K562 (cell line): ENCODE results near the gene LRMDA. TPM values are rescaled to one million over a fixed set of nuclear protein-coding genes. Genes with fewer than 3 reads are reported as not detected.
"Not testable (repeated sequence)": the region's sequence is repeated elsewhere in the genome, so short reads cannot be mapped to it uniquely, and the experiment has no call there.

Source experiments
- ATAC-seq: fragments of 200-7000 bp; cut with Tn5 transposase; 3 replicates; pipeline ENCODE4 v1.9.1; 2020; ENCODE audit warnings: moderate library complexity
- BruUV-seq: library from RNA; stranded (reverse); fragments of 400-500 nt; replicated peaks from 2 replicates; lab custom pipeline; 2021; lab: Mats Ljungman, UMichigan
- CTCF ChIA-PET: fragments of 300-600 bp; formaldehyde crosslinking; extraction: SDS; loops from one replicate; lab custom pipeline; 2021; ENCODE audit warnings: low intra/inter-chr PET ratio; lab: Yijun Ruan, JAX
- POLR2A ChIA-PET: fragments of 300-600, 350-650 bp; sonication (Branson Sonifier 250); formaldehyde crosslinking; extraction: SDS; loops from one replicate; lab custom pipeline; 2021; ENCODE audit warnings: antibody characterized with exemption, inconsistent platforms; lab: Yijun Ruan, JAX
- DNase-seq, 4 experiments: peaks; one replicate each; pipeline versions ENCODE4 v3.0.0 to v3.0.0-alpha.2; 2011 to 2018; ENCODE audit warnings: low spot score in 3 of 4, mixed read lengths in 3 of 4; ENCODE audit errors: extremely low read depth in 1 of 4
- FAIRE-seq: peaks from 2 replicates; lab custom pipeline; 2011; peaks lifted over from hg19 to GRCh38; lab: Jason Lieb, UNC
- H2AFZ ChIP-seq: 2 replicates; pipeline ENCODE4 v1.6.0; 2011; ENCODE audit warnings: low read depth, low read length, control low read depth, inconsistent platforms
- H3K27ac ChIP-seq: fragments of 200-600 bp; 3 replicates; pipeline ENCODE4 v1.8.0; 2011; ENCODE audit warnings: low read depth, mild to moderate bottlenecking, control low read depth, inconsistent platforms, low read length, moderate library complexity, mixed read lengths; ENCODE audit errors: extremely low read depth
- H3K27me3 ChIP-seq, 2 experiments: fragments of 300-600 bp in 1 of 2; 2 replicates in 1 of 2; 3 replicates in 1 of 2; pipeline versions ENCODE4 v1.6.0 to v1.8.0; 2011; ENCODE audit warnings: inconsistent platforms in 2 of 2, low read length in 2 of 2, mild to moderate bottlenecking in 1 of 2, mixed read lengths in 1 of 2, moderate library complexity in 1 of 2; ENCODE audit not compliant: control insufficient read depth in 2 of 2, insufficient read depth in 2 of 2
- H3K36me3 ChIP-seq: fragments of 300-600 bp; 3 replicates; pipeline ENCODE4 v1.8.0; 2011; ENCODE audit warnings: mild to moderate bottlenecking, low read length, inconsistent platforms; ENCODE audit not compliant: control insufficient read depth, insufficient read depth
- H3K4me1 ChIP-seq, 2 experiments: fragments of 200-600 bp in 1 of 2; replicated peaks in 1 of 2; 2 replicates in 1 of 2; 3 replicates in 1 of 2; pipeline versions ENCODE4 v1.5.1 to v1.8.0; 2011; ENCODE audit warnings: inconsistent platforms in 2 of 2, low read length in 2 of 2, mild to moderate bottlenecking in 1 of 2, mixed read lengths in 1 of 2, moderate library complexity in 1 of 2; ENCODE audit not compliant: control insufficient read depth in 2 of 2, insufficient read depth in 2 of 2
- H3K4me2 ChIP-seq: 2 replicates; pipeline ENCODE4 v1.6.1; 2011; ENCODE audit warnings: low read length, control low read depth, inconsistent platforms, mixed read lengths; ENCODE audit not compliant: insufficient read depth
- H3K4me3 ChIP-seq: fragments of 200-600 bp; sonication (generic), shearing (Covaris generic); 2 replicates; pipeline ENCODE4 v1.5.1; 2016; ENCODE audit warnings: control low read depth, inconsistent platforms
- H3K79me2 ChIP-seq: fragments of 200-600 bp; 3 replicates; pipeline ENCODE4 v1.8.0; 2011; ENCODE audit warnings: low read length, inconsistent platforms; ENCODE audit not compliant: control insufficient read depth, insufficient read depth
- H3K9ac ChIP-seq, 2 experiments: 2 replicates each; pipeline versions ENCODE4 v1.6.0 to v1.6.1; 2011; ENCODE audit warnings: low read depth in 2 of 2, low read length in 2 of 2, control low read depth in 1 of 2, inconsistent platforms in 1 of 2, mild to moderate bottlenecking in 1 of 2, mixed read lengths in 1 of 2; ENCODE audit not compliant: insufficient read depth in 1 of 2
- H3K9me1 ChIP-seq: one replicate; pipeline ENCODE4 v1.6.0; 2011; ENCODE audit warnings: inconsistent platforms, mild to moderate bottlenecking, low read length, moderate library complexity; ENCODE audit not compliant: control insufficient read depth, insufficient read depth
- H3K9me3 ChIP-seq: replicated peaks from 2 replicates; pipeline ENCODE4 v1.5.1; 2011; ENCODE audit warnings: low read depth, low read length, inconsistent platforms; ENCODE audit not compliant: control insufficient read depth, insufficient read depth
- H4K20me1 ChIP-seq: replicated peaks from 2 replicates; pipeline ENCODE4 v1.6.1; 2011; ENCODE audit warnings: low read length, inconsistent platforms, mixed read lengths; ENCODE audit not compliant: control insufficient read depth, insufficient read depth
- C11orf30 ChIP-seq: fragments of 450-650 bp; IDR thresholded peaks from 2 replicates; pipeline ENCODE4 v1.6.1; 2016; ENCODE audit warnings: low read depth, mild to moderate bottlenecking
- ELF1 ChIP-seq: fragments of 200-800 bp; sonication (Bioruptor generic); IDR thresholded peaks from 2 replicates; pipeline ENCODE4 v1.6.1; 2016; ENCODE audit warnings: missing genetic modification characterization, missing compliant biosample characterization
- MAFF ChIP-seq: IDR thresholded peaks from 2 replicates; pipeline ENCODE4 v1.6.1; 2012; ENCODE audit warnings: low read length, improper control_type of control experiment
- MAFG ChIP-seq: fragments of 450-650 bp; conservative IDR thresholded peaks from 2 replicates; pipeline ENCODE4 v1.6.1; 2016; ENCODE audit warnings: missing genetic modification characterization, missing compliant biosample characterization
- MAFK ChIP-seq: IDR thresholded peaks from 2 replicates; pipeline ENCODE4 v1.6.1; 2011; ENCODE audit warnings: low read length, improper control_type of control experiment
- NCOA2 ChIP-seq, 2 experiments: fragments of 450-650 bp; IDR thresholded peaks; 2 replicates each; pipeline ENCODE4 v1.6.1; 2018; ENCODE audit warnings: mild to moderate bottlenecking in 2 of 2, moderate library complexity in 1 of 2; ENCODE audit not compliant: partially characterized antibody in 2 of 2
- SMARCC2 ChIP-seq: fragments of 450-650 bp; IDR thresholded peaks from 2 replicates; pipeline ENCODE4 v1.6.1; 2017; ENCODE audit warnings: antibody characterized with exemption, moderate library complexity, mild to moderate bottlenecking, low read depth
- TEAD2 ChIP-seq: fragments of 450-650 bp; IDR thresholded peaks from 2 replicates; pipeline ENCODE4 v1.6.1; 2016; ENCODE audit warnings: missing genetic modification characterization, control low read depth, missing compliant biosample characterization
- ZNF316 ChIP-seq: fragments of 450-650 bp; IDR thresholded peaks from 2 replicates; pipeline ENCODE4 v1.6.1; 2016
- WGBS: fragments of 100-300 bp; shearing (Covaris generic); methylation state at CpG from one replicate; pipeline ENCODE4 v1.1.6; 2016; ENCODE audit warnings: low coverage, mixed read lengths; ENCODE audit not compliant: insufficient coverage; ENCODE audit errors: missing lambda C conversion rate; 5-methylcytosine and 5-hydroxymethylcytosine counted together
- in situ Hi-C: fragments of 300-500 bp; cut with MboI; formaldehyde crosslinking; loops from 4 replicates; pipeline ENCODE4 v1.15.0; 2018; ENCODE audit warnings: inconsistent platforms, mixed read lengths
- intact Hi-C: fragments of 100-400 bp; cut with micrococcal nuclease; formaldehyde crosslinking; loops from 2 replicates; pipeline ENCODE4 v1.14.2; 2022
- polyA plus RNA-seq, 8 experiments: library from polyadenylated mRNA; depleted of rRNA in 4 of 8; stranded (reverse) in 5 of 8; unstranded in 3 of 8; fragments of >200 nt; fragmentation: Nextera tagmentation in 2 of 8; fragmentation: Illumina TruSeq in 1 of 8; extraction: Ambion mirVana in 2 of 8; extraction: Trizol in 1 of 8; gene quantifications; 2 replicates each; pipeline versions ENCODE4 v1.2.1 to v1.2.3, GENCODE V29; 2011 to 2014; ENCODE audit warnings: inconsistent platforms in 1 of 8, missing spikeins in 1 of 8
- total RNA-seq, 7 experiments: library from RNA; depleted of rRNA in 6 of 7; stranded (reverse); fragments of >200 nt in 6 of 7; fragmentation: Illumina TruSeq in 2 of 7; extraction: Trizol in 2 of 7; gene quantifications; 2 replicates each; pipeline versions ENCODE4 v1.2.1 to v1.2.3, GENCODE V29; 2011 to 2021; ENCODE audit warnings: low replicate concordance in 1 of 7

The LRMDA gene
- total and polyA plus RNA-seq, 9 of the 15 experiments (the other 6 are each of a cell fraction or from before 2014, with no cell fraction given) = 0.25 TPM; not detected in 8

DNA sequence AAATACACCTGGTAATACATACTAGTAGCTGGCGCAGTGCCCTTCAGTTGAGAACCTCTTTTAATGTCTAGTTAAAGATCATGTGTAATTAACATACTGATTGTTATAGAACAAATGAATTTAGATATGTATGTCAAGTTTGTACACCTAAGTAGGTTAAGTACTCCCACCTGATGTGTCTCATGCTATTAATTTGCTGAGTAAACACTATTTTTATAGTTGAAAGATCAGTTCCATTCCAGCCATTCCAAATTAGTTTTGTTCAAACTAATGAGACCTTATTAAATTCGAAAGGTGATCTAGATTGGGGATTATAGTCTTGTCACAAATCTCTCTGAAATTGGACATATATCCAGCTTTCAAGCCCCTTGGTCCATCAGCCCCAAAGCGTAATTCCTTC is 710.0 kb downstream of the LRMDA start:
- POLR2A ChIA-PET = no interaction called here
- no peak overlapping the region for H3K27ac ChIP-seq
- intact Hi-C loops (no loop called here), in situ Hi-C loops (no loop called here)
- ATAC-seq (no peak), DNase-seq (no peak), FAIRE-seq (no peak)
- no peak overlapping the region for H3K4me3 ChIP-seq
- no peak for TF ChIP-seq SMARCC2
- no peak for TF ChIP-seq TEAD2 (tag)
- TF ChIP-seq MAFG (tag) = peak; percentile 58
- peak; percentile 77 for TF ChIP-seq ZNF316
- no peak for TF ChIP-seq ELF1
- peak; percentile 79 for TF ChIP-seq MAFF
- no peak for TF ChIP-seq NCOA2 (IDR thresholded peaks at IDR 0.05; ENCODE audit: partially characterized antibody in 2 of 2)
- TF ChIP-seq MAFK = peak; percentile 79
- peak; percentile 52 for TF ChIP-seq C11orf30
- no peak overlapping the region for H3K9ac ChIP-seq
- H3K27me3 ChIP-seq = no peaks in the 10 kb centered on the region
- H3K9me1 ChIP-seq = no peaks in the 10 kb centered on the region
- H3K9me3 ChIP-seq = no peaks in the 10 kb centered on the region
- 0% methylated on average over 3 of the region's 3 CpGs for WGBS
- no peaks in the 10 kb centered on the region for H3K79me2 ChIP-seq
- no peak overlapping the region for H3K4me2 ChIP-seq
- no peaks in the 10 kb centered on the region for H4K20me1 ChIP-seq
- no peaks in the 10 kb centered on the region for H3K4me1 ChIP-seq
- CTCF ChIA-PET = interaction anchor here (0.7 kb wide), 1 partner anchor 406 kb away, joined by 3 read pairs; no protein-coding TSS in a partner anchor
- no peak overlapping the region for H2AFZ ChIP-seq
- H3K36me3 ChIP-seq = no peaks in the 10 kb centered on the region
- BruUV-seq = no TSS peak

DNA sequence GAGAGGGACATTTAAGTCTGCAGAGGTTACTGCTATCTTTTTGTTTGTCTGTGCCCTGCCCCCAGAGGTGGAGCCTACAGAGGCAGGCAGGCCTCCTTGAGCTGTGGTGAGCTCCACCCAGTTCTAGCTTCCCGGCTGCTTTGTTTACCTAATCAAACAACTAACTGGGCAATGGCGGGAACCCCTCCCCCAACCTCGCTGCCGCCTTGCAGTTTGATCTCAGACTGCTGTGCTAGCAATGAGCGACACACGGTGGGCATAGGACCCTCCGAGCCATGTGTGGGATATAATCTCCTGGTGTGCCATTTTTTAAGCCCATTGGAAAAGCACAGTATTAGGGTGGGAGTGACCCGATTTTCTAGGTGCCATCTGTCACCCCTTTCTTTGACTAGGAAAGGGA is 716.8 kb downstream of the LRMDA start:
- H3K4me1 ChIP-seq, H3K27me3 ChIP-seq, H3K36me3 ChIP-seq, H3K27ac ChIP-seq, ATAC-seq, H3K4me2 ChIP-seq, H2AFZ ChIP-seq, H4K20me1 ChIP-seq, FAIRE-seq, H3K9ac ChIP-seq, CTCF ChIA-PET, H3K79me2 ChIP-seq, DNase-seq, in situ Hi-C loops, H3K9me3 ChIP-seq, BruUV-seq, H3K4me3 ChIP-seq, H3K9me1 ChIP-seq, intact Hi-C loops, POLR2A ChIA-PET: not testable (repeated sequence)
- WGBS = 1% methylated on average over 7 of the region's 8 CpGs
